Raji (cell line): ENCODE data around the gene PRCP.

ENCODE experiments used
- POLR2A ChIP-seq: IDR thresholded peaks from 2 replicates; pipeline ENCODE4 v1.6.1; 2011; ENCODE audit warnings: low read depth, low read length, control low read depth; ENCODE audit not compliant: insufficient read depth

The PRCP gene

DNA sequence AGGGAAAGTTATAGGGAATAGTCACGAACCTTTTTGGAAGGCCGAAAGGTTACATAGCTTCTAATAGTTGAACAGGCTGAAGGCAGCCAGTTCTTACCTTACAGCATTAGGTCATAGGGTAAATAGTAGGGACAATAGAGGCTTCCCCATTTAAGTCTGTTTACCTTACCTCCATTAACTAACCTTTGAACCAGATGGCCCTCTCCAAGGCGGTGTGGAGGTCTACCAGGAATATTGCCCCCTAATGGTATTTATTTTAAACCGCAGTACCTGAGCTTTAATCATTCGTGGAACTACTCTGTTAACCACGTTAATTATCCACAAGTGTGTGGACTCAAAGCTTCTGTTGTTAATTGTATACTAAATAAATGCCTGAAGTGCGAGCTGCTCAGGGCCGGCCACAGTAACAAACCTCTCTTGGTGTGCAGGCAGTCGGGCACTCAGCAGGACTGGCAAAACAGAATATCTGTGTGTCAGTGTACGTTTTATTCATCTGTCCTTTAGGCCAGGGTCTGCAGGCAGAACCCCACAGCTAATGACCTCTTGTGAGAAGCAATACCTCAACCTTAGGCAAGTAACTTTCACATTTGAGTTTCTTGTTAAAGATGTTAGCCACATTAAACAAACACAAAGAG is 81.7 kb downstream of the PRCP start:
- no peak for TF ChIP-seq POLR2A

DNA sequence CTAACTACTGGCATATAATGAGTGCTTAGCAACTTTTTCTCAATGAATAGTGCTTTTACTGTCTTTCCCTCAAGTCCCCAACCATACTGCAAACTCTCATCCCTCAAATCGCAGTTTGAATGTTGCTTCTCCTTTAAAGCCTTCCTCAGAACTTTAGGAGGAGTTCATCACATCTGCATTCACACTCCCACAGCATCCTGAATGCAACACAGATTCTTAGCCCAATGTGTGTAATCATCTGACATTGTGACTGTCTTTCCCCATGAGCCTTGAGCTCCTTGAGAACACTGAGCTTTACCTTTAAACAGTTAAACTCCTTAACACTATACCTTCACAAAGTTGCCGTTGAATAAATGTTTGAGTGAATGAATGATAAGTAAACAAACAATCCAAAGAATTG is 84.8 kb downstream of the PRCP start:
- no peak for TF ChIP-seq POLR2A

DNA sequence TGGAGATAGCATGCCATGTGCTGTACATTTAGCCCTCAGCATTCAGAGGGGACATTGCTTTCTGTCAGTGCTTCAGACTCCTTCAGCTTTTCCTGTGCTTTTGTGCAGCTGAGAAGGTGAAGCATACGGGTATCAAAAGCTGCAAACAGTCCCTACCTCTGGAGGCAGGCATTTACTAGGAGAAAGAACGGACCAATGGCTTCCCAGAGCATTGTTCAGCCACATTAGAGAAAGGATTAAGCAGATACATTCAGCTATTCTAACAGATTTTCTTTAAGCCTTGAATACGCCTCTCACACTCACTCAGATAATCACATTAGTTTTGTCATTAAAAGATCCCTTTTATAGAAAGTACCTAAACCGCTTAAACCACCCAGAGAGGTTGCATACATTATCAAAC is 85.9 kb downstream of the PRCP start:
- TF ChIP-seq POLR2A = no peak

DNA sequence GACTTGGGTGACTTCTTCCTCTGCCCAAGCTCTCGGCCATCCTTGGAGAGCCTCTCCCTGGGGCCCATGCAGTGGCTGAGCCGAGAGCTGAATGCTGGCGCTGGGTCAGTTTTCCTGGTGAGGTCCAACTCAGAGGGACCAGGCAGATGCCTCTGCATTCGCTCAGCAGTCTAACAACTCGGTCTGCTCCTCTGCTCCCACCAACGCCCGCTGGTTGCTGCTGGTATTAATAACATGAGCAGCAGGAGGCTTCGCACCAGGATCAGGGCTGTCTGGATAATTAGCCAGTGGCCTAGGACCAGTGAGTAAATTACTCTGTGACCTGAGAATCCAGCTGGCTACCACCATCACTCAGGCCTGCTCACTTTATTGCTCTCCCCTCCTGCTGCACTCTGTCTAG is 88.9 kb downstream of the PRCP start:
- no peak for TF ChIP-seq POLR2A

DNA sequence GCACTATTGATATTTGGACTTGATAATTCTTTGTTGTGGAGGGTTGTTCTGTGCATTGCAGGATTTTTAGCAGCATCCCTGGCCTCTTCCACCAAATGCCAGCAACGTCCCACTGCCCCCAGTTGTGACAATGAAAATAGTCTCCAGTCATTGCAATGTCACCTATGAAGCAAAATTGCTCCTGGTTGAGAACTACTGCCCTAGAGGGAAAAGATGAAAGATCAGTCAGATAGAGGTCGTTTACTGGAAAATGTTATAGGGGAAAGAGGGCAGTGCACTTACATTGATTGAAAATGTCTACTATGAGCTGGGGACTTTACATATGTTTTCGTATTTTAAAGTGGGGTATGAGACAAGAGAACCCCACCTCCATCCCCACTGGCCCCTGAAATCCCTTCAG is 89.5 kb downstream of the PRCP start:
- no peak for TF ChIP-seq POLR2A

DNA sequence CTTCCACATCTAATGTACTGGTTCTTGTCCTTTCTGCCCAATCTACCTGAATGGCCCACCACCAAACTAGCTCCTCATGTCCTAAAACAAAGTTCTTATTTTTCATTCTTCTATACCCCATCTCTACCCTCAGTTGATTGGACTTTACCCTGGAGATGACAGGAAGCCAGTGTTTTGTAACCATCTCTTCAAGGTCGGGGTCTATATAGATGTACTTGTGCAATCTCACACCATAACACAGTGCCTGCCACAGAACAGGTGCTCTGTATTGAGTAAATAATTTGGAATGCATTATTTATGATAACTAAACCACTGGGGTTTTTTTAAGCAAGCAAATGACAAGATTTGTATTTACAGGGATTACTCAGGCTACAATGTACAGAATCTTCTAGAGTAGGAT is 89.9 kb downstream of the PRCP start:
- no peak for TF ChIP-seq POLR2A

DNA sequence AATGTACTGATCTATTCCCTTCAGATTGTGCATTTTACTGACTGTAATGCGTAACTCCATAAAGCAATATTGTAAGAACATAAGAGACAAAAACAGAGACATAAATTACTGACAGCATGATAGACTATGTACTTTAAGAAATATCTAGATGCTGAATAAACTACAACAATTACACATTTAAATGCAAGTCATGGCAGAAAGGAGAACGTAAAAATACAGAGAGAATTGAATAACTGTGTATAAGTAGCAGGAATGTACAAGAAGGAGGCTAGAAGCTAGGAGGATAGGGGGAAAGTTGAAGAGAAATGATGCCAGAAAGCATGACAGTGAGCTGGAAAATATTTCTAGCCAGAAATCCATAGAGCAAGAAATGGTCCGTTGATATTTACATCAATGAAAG is 92.6 kb downstream of the PRCP start:
- TF ChIP-seq POLR2A = no peak

DNA sequence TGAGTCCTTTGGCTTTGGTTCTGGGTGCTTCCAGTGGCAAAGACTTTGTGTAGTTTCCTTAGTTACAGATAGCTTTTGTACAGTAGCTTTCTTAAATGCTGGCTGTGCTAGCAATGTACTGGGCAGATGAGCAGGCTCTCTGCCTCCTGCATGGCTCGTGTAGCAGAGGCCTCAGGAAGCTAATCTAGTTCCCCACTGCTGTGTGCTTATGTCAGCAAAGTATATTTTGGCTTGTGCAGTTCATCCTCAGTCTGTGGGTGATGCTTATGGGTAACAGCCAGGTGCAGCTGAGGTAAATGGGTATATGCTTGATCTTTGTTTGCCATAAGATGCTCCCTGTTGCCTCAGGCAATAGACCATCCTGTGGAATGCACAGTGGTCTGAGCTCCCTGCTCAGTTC is 97.5 kb downstream of the PRCP start:
- no peak for TF ChIP-seq POLR2A

DNA sequence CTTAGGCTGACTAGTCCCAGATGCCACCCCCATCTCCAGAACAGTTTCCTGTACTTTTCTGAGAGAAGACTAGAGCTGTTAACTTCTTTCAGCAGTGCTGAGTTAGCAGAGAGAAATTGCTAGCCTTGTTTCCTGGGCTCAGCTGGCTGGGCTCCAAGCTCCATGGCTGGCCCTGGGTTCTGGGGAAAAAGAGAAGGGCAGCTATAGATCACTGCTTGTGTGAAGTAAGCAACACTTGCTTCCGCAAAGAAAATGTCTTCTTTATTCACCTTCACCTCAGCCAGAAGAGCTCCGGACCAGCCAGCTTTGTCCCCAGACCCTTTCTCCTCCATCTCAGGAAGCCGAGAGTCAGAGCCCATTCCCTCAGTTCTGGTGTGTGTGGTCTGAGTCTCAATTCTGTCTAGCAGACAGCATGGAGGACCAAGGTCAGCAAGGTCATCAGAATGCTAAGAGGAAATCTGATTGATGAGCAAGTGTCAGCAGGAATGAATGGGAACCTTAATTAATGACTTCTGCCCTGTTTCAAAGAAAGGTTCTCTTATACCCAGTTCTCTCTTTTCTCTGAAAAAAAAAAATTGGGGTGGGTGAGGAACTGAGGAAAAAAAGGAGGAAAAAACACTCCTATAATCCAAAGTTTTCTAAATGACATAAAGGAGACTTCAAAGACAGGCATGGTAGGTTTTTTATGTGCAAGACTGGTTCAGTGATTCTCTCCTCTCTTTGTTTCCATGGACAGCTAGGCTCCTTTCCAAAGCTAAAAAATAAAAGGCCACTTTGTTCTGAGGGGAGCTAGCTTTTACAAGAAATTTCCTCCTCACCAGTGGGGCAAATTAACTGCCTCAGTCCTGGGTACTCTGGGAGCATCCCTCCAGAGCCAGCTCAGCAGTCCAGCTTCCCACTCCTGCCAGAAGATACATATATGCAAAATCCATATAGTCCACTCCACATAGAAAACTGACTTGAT is 103.0 kb downstream of the PRCP start:
- no peak for TF ChIP-seq POLR2A

DNA sequence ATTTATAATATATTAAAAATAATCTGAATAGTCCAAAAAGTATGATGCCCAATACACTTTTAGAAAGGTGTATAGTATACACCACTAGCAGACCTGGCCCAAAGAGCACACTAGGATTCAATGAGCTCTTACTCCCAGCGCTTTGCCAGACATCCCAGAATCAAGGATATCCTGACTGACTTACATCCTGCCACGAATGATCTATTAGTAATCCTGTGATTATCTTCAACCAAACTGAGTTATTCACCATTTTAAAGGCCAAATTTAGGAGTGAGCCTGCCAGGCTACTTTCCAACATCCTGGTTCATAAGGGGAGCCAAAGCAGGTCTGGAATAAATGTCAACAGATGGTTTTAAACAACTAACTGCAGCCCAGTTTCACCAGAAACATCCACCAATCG is 105.7 kb downstream of the PRCP start:
- no peak for TF ChIP-seq POLR2A

DNA sequence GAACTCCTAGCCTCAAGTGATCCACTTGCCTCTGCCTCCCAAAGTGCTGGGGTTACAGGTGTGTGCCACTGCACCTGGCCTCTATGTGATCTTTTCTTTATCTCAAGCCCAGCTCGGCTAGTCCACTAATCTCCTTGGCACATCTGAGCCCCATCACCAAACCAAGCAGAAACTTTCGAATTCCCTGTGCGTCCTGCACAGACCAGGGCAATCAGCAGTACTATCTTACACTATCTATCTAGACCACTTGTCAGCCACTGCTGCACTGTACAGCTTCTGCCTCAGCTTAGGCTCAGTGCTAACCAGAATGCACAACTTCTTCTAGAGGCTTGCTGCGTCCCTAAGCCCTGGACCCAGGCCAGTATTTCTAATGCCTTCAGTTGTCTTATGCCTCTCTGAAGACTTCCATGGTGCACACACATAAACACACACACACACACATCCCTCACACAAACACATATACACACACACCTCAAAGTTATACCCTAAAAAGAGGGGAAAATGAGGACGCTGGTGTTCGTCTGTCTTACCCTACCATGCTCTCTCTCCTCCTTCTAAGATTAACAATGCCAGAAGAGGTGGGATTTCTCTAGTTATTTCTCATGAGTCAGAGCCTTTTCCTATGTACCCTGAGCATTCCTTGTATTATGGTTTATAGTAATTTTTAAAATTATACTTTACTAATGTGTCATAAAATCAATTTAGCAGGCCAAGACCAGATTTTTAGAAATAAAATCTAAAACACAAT is 107.2 kb downstream of the PRCP start:
- no peak for TF ChIP-seq POLR2A

DNA sequence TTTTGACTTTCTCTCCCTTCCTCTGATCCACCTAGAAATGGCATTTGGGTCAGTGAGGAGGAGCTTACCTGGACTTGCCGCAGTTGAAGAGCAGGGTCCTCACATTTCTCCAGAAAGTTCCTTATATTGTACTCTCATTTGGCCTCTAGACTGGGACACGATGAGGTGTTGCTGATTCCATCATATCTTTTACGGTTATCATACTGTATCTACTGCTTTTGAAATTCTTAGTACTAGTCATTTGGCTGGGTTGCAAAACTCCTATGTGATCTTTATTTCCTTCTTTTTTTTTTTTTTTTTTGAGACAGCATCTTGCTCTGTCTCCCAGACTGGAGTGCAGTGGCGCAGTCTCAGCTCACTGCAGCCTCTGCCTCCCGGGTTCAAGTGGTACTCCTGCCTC is 107.9 kb downstream of the PRCP start:
- no peak for TF ChIP-seq POLR2A

DNA sequence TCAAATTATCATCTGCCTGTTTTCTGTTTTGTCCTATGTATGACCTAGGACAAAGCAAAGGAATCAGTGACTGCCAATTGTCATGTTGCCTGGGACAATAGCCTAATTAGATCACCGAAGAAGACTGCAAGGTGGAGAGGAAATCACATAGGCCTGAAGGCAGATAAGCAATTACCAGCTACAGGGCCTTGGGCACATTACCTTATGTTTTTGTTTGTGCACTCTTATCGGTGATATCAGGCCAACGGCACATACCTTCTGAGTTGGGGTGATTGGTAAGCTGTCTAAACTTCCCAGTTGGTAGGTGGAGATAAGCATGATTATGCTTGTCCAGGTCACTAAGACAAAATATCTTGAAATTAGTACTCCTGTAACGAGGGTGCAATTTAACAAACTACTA is 108.5 kb downstream of the PRCP start:
- no peak for TF ChIP-seq POLR2A

DNA sequence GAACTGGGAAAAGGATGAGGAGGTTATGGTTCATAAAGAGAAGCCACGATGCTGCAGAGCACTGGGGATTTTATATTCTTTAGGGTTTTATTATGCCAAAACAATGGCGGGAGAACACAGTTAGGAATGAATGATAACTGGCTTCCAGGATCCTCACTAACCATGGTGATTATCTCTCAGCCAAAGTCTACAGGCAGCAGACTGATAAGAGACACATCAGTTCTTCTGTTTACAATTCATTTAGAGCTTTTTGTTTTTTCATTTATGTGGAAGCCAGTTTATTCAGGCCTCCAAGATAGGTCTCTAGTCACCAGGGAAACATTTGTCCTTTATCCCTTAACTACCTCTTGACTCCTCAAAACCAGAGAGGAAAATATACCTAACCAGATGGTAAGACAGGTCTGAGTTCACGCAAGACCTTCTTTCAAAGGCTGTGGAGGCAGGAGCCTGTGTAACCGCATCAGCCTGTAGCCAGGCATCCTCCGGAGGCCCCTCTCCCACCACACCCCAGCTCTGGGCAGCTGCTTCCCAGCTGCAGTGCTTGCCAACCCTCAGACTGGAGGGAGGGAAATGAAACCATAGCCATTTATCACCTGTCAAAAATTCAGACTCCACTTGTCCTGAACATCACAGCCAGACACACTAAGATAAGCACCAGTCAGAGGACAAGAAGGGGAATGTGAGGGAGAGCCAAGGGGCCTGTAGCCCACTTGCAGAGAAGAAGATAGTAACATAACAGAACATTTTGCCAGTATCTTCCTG is 109.3 kb downstream of the PRCP start:
- no peak for TF ChIP-seq POLR2A

DNA sequence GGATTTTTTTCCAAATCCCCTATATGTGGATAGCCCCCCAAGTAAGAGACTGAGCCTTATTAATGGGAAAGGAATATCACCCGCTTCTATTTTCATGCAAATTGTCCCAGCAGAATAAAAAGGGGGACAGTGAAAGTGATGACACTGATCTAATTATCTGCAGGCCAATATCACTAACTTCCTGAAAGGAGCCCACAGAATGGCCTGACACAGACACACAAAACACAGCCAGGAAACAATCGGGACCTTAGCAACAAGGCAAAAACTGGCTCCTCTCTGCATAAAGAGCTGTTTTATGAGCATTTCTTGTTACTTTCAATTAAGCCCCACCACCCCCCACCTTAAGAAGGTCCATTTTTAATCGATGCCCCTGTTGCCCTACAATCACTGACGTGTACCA is 112.2 kb downstream of the PRCP start:
- TF ChIP-seq POLR2A = no peak
